M059J (cell line): ENCODE measurements around the gene PTH2R. TPM values are rescaled to one million over a fixed set of nuclear protein-coding genes. Genes with fewer than 3 reads are reported as not detected.
"Not testable (repeated sequence)": the region's sequence is repeated elsewhere in the genome, so short reads cannot be mapped to it uniquely, and the experiment has no call there.

Source experiments
- DNase-seq: peaks from one replicate; pipeline ENCODE4 v3.0.0-alpha.2; 2012; ENCODE audit warnings: low read depth
- total RNA-seq: library from RNA; depleted of rRNA; stranded (reverse); fragments of >200 nt; shearing (Covaris generic); gene quantifications from 2 replicates; pipeline ENCODE4 v1.2.3, GENCODE V29; 2014

PTH2R gene
- total RNA-seq, 1 experiment from 2014 or later = not detected

GRCh38 chr2:208485390-208485789, 78.8 kb downstream of the PTH2R start:
- DNase-seq = no peak

- no peak for DNase-seq
These were observed 82.3 kb downstream of the PTH2R start for GRCh38 chr2:208488686-208489564.

GRCh38 chr2:208489687-208490086, 83.1 kb downstream of the PTH2R start:
- DNase-seq = no peak

- no peak for DNase-seq
These were observed 83.9 kb downstream of the PTH2R start for GRCh38 chr2:208490492-208490891.

DNA sequence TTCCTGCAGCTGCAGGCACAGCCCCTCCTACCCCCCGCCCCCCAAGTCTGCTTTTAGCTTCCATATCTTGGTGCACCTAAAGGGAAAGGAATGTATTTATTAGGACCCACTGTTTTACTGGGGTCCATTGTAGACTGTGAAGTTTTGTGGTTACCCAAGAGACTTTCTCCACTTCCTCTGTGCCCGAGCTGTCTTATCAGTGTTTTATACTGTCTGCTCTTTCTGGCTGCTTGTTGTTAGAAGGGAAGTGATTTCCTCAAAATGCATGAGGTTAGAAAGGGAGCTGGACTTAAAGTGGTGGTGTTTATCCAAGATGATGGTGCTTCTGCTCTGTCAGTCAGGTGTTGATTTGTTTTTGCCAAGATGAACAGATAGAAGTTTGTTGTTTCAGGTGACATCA, 85.0 kb downstream of the PTH2R start:
- DNase-seq = no peak

DNA sequence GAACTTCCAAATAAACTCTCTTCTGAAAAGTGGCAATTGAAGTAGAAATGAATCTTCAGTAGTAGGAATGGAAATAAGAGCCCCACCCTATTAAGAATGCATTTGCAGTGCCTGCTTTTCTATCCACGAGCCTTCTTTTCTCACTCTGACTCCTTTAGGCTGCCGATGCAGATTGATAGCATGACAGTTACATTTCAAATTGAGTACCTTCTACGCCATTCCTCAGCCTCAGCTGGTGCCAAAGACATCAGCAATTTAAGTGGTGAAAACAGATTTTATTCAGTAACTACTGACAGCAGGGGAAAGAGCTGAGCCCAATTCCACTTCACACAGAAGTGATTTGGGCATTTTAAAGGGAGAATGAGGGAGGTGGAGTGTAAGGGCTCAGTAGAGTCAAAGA, 85.5 kb downstream of the PTH2R start:
- DNase-seq = no peak

GRCh38 chr2:208493186-208493585, 86.6 kb downstream of the PTH2R start:
- DNase-seq = no peak

DNA sequence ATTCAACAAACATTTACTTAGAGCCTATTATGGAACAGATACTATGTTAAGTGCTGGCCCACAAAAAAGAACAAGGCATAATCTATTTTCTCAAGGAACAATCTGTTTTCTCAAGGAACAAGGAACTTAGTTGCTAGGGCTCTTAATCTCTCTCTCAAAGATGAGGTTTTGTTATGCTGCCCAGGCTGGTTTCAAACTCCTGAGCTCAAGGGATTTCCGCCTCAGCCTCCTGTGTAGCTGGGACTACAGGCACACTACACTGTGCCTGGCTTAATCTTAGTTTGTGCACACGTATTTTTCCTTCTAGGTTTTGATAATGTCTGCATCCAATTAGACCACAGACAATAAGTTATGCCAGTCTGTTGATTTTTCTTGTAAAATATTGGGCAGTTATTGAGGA, 89.5 kb downstream of the PTH2R start:
- DNase-seq = no peak

DNA sequence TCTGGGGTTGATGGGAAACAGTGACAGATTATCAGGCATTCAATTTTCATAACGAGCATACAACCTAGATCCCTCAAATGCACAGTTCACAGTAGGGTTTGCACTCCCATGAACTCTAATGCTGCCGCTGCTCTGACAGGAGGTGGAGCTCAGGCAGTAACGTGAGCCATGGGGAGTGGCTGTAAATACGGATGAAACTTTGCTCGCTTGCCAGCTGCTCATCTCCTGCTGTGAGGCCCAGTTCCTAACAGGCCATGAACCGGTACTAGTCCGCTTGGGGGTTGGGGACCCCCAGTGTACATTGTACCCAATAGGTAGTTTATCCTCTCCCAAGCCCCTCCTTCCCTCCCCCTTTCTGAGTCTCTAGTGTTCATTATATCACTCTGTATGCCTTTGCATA, 94.6 kb downstream of the PTH2R start:
- no peak for DNase-seq

- DNase-seq = no peak
These were observed 95.7 kb downstream of the PTH2R start for GRCh38 chr2:208502288-208502687.

GRCh38 chr2:208505365-208505764, 98.8 kb downstream of the PTH2R start:
- not testable (repeated sequence) for DNase-seq

DNA sequence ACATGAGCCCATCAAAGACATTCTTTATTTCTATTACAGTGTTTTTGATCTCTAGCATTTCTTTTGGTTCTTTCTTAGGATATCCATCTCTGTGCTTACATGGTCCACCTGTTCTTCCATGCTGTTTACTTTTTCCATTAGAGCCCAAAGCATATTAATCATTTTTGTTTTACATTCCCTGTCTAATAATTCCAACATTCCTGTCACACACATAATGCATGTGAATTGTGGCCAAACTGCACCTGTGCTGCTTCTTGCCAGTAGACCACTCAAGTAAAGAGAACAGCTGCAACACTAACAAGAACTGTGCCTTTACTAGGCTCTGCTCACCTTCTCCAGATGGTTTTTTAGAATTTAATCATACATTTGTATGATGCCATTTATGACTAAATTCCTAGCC, 103.0 kb downstream of the PTH2R start:
- no peak for DNase-seq

- DNase-seq = no peak
These were observed 104.4 kb downstream of the PTH2R start for GRCh38 chr2:208511016-208511415.

DNA sequence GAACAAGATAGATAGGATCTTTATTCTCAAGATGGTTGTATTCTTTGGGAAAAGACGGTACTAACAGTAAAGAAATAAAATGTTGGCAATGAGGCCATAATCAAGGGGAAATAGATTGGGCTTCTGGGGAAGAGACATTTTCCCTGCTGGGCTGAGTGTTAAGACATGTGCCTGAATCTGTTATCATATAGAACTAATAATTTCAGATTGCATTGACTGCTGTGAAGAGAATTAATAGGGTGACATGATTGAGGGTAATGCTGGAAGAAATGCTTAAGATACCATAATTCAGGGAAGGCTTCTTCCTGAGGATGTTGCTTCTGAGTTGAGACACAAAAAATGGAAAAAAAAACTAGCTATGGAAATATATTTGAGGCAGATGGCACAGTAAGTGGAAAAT, 105.0 kb downstream of the PTH2R start:
- DNase-seq = no peak

DNA sequence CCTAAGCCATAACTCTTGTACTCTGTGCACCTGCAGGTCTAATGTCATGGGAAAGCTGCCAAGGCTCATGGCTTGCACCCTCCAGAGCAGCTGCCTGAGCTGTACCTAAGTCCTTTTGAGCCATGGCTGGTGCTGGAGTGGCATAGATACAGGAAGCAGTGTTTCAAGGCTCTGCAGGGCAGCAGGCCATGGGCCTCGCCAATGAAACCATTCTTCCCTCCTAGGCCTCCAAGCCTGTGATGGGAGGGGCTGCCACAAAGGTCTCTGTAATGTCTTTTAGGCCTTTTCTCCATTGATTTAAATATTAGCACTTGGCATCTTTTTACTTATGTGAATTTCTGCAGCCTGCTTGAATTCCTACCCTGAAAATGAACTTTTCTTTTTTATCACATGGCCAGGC, 108.5 kb downstream of the PTH2R start:
- no peak for DNase-seq

DNA sequence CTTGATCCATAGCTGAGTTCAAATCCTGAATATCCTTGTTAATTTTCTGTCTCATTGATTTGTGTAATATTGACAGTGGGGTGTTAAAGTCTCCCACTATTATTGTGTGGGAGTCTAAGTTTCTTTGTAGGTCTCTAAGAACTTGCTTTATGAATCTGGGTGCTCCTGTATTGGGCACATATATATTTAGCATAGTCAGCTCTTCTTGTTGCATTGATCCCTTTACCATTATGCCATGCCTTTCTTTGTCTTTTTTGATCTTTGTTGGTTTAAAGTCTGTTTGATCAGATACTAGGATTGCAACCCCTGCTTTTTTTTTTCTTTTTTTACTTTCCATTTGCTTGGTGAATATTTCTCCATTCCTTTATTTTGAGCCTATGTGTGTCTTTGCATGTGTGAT, 116.5 kb downstream of the PTH2R start:
- DNase-seq = not testable (repeated sequence)

DNA sequence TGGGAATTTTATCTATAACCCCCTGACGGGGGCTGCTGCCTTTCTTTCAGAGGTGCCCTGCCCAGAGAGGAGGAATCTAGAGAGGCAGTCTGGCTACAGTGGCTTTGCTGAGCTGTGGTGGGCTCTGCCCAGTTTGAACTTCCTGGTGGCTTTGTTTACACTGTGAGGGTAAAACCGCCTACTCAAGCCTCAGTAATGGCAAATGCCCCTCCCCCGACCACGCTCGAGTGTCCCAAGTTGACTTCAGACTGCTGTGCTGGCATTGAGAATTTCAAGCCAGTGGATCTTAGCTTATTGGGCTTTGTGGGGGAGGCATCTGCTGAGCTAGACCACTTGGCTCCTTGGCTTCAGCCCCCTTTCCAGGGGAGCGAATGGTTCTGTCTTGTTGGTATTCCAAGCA, 118.6 kb downstream of the PTH2R start:
- DNase-seq = not testable (repeated sequence)

DNA sequence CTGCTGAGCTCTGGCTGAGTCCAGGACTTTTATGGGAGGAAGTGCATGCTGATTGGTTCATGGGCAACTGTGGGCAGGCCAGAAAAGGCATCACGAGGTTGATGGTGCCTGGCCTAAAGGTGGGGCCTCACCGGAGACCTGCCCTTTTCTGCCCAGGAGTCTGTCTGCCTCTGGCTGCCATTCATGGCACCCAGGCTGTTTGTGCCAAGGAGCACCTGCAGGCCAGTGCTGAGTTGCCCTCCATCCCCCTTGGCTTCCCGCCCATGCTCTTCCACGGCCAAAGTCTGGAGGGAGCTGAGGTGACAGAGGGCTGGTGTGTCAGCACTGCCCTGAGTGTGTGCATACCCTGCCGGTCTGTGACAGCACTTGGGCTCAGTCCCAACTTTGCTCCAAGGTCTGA, 123.2 kb downstream of the PTH2R start:
- DNase-seq = no peak

GRCh38 chr2:208531361-208531760, 124.8 kb downstream of the PTH2R start:
- DNase-seq = no peak

DNA sequence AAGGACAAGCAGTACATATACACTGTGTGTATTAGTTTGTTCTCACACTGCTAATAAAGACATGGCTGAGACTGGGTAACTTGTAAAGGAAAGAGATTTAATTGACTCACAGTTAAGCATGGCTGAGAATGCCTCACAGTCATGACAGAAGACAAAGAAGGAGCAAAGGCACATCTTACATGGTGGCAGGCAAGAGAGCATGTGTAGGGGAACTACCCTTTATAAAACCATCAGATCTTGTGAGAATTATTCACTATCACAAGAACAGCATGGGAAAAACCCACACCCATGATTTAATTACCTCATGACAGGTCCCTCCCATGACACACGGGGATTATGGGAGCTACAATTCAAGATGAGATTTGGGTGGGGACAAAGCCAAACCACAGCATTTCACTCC, 129.0 kb downstream of the PTH2R start:
- DNase-seq = not testable (repeated sequence)

DNA sequence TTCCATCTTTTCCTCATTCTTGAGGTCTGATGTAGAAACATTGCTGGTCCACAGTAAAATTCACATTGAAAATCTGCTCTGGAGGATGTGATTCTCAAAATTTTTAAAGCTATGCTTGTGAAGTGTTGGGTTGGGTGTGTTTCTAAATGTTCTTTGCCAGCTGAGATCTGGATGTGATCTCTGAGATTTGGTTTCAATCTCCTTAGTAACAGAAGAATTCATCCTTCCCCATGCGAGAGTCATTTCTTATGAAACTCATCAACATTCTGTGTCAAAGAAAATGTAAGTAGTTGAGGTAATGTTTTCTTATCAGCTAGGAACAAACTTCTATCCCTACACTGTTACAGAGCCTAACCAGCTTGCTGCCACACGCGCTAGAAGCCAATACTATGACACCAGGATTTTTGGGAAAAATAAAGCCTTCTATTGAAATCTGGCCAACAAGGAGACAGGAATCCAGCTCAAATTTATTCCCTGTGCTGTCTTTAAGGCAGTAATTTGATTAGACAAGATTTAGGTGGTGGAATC, 134.9 kb downstream of the PTH2R start:
- DNase-seq = no peak

GRCh38 chr2:208541989-208542464, 135.4 kb downstream of the PTH2R start:
- DNase-seq = no peak

GRCh38 chr2:208542465-208543041, 136.0 kb downstream of the PTH2R start:
- DNase-seq = no peak
